ENCODE measurements around the gene ZNF385D.
"Not testable (repeated sequence)": the region's sequence is repeated elsewhere in the genome, so short reads cannot be mapped to it uniquely, and the experiment has no call there.

The ZNF385D gene

DNA sequence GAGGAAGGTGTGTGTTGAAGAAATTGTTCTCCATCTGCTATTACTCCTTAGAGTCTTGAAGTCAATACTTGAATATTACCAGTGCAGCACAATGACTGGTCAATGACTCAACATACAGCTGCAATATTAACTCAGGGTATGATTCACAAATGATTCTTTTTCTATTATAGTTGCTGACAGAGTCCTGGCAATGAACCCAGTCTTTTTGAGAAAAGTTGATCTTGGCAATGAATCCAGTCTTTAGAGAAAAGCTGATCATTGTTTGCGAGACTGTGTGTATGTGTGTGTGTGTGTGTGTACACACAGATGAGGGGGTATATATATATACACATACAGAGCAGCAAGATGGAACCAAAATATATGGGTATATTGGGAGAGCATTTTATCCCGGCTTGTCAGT, 315.1 kb downstream of the ZNF385D start:
- peak; percentile 50 for FAIRE-seq

DNA sequence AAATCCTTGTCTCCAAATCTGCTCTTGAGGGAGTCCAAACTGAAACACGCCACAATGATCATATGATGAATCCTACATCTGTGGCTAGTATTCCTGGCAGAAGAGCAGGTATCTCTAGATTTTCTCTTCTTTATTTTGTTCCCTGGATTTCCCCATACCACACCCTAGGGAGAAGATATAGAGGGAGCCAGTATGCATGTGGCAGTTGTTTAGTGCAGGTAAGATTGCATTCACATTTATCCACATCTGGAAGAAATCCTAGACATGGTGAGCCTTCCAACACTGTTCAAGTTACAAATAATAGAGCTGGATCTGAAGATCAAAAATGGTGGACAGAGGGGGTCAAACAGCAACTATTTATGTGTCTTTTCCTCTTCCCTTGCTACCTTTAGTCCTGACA, 316.7 kb downstream of the ZNF385D start:
- FAIRE-seq: no peak

DNA sequence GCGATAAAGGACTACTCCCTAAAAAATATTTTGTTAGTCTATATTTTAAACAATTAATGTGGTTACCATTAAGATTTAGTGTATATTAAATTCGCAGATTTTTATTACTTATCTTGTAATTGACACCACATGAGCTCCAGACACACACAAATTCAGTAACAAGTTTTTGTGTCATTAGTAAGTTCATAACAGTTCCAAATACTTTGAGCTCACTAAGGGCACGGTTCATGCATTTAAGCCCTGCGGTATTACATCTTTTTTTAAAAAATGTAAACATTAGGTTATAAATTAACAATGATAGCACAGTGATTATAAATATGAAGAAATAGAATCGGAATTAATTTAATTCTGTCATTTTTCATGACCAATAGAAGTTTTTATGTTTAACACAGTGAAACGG, 317.3 kb downstream of the ZNF385D start:
- peak; percentile 92 for FAIRE-seq

DNA sequence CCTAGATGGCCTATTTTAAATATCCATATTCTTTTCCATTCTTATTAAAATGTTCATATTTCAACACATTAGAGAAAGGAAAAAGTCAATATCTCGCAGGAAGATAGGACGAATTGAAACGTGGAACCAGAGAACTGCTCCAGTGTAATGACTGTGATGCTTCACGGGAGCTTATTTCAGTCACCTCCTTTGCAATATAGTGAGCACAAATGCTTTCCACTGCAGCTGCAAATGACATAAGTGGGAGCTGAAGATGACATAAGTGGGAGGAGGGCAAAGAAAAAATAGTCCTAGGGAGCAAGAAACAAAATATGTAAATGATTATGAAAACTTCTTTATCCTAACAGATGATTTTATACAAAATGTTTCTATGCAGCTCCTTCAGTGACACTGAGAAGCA, 324.1 kb downstream of the ZNF385D start:
- no peak for FAIRE-seq

DNA sequence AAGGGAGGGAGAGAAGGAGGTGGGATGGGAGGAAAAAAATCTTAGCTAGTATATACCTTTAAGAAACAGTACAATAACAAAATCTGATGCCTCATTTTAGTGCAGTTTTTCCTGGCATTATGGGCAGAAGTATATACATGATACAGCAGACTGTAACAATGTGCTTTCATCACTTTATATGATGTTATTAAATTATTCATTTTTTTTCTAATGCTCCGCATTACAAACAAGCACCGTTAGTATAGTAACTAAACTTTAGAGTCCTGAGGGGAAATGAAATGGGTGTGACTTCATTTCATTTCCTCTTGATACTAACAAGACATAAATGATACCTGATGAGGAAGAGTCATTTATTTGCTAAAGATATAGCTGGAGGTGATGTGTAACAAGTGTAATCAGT, 325.3 kb downstream of the ZNF385D start:
- FAIRE-seq: no peak

DNA sequence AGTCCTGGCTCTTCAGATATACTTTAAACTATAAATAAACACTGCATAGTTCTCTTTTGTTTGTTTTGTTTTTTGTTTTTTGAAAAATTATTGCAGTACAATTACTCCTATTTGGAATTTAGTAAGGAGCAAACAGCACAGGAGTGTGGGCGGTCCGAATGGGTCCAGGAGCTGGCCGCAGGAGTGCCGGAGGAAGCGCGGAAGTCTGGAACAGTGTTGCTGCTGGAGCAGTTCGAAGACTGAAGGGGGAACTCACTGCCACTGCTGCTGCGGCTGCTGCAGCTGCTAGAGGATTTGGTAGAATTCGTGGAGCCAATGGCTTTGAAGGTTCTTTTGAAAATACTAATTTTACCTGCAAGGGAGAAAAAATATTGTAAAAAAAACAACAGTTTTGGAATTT, 329.9 kb downstream of the ZNF385D start:
- no peak for FAIRE-seq

- no peak for FAIRE-seq
These were observed 333.0 kb downstream of the ZNF385D start for GRCh38 chr3:21417991-21418390.

GRCh38 chr3:21414506-21414905, 336.5 kb downstream of the ZNF385D start:
- FAIRE-seq: no peak

- FAIRE-seq: no peak
These were observed 340.0 kb downstream of the ZNF385D start for GRCh38 chr3:21411058-21411457.

DNA sequence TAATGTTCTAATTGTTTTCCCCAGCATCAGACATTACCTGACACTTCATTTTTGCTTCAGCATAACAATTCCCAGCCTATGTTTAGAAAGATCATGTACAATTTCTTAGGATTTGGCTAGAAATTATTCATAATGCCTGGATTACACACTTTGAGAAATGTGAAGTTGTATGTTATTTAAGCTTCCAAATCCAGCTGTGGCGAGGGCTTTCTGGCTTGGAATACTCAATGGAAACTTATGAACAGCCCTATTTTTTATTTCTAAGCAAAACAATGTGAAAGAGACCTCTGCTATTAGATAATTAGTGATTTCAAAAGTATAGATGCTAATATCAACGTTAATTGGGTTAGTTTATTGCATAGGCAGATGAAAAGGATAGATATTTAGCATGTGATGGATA, 341.6 kb downstream of the ZNF385D start:
- no peak for FAIRE-seq

DNA sequence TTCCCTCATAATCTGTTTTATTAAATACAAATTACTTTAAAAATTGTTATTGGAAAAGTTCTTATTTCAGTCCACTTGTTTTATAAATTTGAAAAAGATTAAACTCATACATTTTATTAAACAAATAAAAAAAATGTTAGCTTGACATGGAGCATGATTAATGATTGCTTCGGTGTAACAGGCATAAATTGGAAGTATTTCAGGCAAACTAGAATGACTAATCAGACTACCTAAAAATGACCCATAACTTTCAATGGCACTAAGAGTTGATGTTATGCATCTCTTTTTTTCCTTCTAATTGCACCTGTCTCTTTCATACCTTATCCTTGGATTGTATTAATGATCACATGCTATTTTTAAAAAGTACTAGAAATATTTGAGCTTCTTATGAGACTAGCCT, 343.3 kb downstream of the ZNF385D start:
- no peak for FAIRE-seq

- FAIRE-seq: no peak
These were observed 345.0 kb downstream of the ZNF385D start for GRCh38 chr3:21405671-21406667.

DNA sequence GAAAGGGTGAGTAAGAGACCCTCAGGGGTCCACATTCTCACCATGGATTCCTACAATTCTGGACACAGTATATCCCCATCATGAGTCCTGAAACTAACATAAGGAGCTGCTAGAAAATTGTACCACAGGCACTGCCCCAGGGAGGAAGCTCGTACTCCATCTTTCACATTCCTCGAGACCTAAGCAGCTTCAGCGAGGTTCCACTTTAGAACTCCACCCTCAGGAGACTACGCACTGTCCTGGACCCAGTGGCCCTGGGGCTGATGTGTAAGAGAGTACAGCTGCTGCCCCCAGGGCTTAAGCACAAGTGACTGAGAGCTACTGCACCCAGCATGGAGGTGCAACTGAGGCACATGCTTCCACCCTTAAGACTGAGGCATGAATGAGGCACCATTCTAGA, 352.5 kb downstream of the ZNF385D start:
- no peak for FAIRE-seq

- no peak for FAIRE-seq
These were observed 357.2 kb downstream of the ZNF385D start for GRCh38 chr3:21393683-21394311.

DNA sequence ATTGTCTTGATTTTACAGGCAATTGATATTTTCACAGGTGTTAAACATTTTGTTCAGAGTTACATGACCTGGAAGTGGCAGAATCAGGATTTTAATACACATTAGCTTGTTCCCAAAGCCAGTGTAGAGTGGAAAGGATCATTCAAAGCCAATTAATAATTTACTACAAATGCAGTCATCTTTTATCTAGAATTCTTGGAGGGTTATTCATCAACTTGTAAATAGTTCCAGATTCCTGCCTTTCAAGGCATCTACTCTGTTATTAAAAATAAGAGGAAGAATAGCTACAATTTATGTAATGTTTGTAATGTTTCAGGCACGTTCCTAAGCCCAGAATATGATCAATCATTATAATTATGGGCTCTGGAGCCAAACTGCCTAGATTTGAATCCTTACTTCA, 358.5 kb downstream of the ZNF385D start:
- no peak for FAIRE-seq

GRCh38 chr3:21390856-21391255, 360.2 kb downstream of the ZNF385D start:
- FAIRE-seq: no peak

DNA sequence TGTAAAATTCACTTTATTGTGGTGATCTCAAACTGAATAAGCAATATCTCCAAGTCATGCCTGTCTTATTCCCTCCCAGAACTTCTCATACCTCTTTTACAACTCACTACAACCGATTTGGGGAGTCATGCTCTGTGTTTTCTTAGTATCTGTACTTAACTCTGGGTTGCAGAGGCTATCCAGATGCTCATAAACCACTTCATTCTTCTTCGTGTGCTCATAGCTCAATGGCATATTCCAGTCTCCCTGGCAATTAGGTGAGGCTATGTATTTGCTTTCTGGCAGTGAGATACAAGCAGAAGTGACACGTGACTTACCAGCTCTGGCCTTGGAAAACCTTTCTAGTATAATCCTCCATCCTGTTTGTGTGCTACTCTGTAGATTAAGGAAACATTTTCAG, 360.9 kb downstream of the ZNF385D start:
- no peak for FAIRE-seq

DNA sequence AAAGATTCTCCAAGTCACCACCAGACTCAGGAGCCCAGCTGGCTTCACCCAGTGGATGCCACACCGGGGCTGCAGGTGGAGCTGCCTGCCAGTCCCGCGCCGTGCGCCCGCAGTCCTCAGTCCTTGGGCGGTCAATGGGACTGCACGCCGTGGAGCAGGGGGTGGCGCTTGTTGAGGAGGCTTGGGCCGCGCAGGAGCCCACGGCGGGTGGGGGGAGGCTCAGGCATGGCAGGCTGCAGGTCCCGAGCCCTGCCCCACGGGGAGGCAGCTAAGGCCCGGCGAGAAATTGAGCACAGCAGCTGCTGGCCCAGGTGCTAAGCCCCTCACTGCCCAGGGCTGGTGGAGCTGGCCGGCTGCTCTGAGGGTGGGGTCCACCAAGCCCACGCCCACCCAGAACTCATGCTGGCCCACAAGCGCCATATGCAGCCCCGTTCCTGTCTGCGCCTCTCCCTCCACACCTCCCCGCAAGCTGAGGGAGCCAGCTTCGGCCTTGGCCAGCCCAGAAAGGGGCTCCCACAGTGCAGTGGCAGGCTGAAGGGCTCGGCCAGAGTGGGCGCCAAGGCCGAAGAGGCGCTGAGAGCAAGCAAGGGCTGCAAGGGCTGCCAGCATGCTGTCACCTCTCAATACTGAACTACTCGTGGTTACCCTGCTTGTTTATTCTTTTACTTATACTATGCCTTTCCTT, 363.7 kb downstream of the ZNF385D start:
- not testable (repeated sequence) for FAIRE-seq

DNA sequence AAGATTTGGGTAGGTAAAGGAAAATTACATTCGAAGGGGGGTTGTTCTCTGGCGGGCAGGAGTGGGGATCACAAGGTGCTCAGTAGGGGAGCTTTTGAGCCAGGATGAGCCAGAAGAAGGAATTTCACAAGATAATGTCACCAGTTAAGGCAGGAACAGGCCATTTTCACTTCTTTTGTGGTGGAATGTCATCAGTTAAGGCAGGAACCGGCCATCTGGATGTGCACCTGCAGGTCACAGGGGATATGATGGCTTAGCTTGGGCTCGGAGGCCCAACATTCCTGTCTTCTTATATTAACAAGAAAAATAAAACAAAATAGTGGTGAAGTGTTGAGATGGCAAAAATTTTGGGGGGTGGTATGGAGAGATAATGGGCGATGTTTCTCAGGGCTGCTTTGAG, 373.0 kb downstream of the ZNF385D start:
- FAIRE-seq: not testable (repeated sequence)

- FAIRE-seq: no peak
These were observed 373.8 kb downstream of the ZNF385D start for GRCh38 chr3:21377071-21377769.

DNA sequence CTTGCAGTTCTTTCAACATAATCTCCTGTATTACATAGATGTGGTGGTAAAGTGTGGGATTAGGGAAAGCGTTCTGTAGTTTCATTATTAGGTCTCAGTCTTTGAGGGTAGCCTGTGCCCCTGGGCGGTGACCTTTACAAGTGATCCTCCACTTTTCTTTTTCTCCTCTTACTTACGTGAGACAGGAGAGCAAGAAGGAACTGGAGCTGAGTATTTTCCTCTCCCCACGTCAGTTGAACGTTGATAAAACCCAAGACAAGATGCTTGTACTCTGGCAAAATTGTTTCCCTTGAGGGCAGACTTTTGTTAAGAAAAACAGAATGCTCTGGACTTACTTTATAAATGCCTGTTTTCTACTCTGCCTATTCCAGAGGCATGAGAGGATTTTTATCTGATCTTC, 378.7 kb downstream of the ZNF385D start:
- no peak for FAIRE-seq

Data from endometrium (tissue), 2 donors.